Type B pancreatic cell (in vitro differentiated cells): ENCODE results near the gene PHC2. TPM values are rescaled to one million over a fixed set of nuclear protein-coding genes. Genes with fewer than 3 reads are reported as not detected.
"Not testable (repeated sequence)": the region's sequence is repeated elsewhere in the genome, so short reads cannot be mapped to it uniquely, and the experiment has no call there.

Experiments
- DNase-seq: peaks from one replicate; pipeline ENCODE4 v3.0.0; 2021; ENCODE audit warnings: mixed read lengths; ENCODE audit not compliant: unreplicated experiment; ENCODE audit errors: extremely low spot score
- H3K27ac Mint-ChIP-seq: 2 replicates; pipeline ENCODE4 v1.8.0; 2021; ENCODE audit warnings: mild to moderate bottlenecking, mixed read lengths
- H3K27me3 Mint-ChIP-seq: 2 replicates; pipeline ENCODE4 v1.8.0; 2021; ENCODE audit warnings: mixed read lengths
- H3K36me3 Mint-ChIP-seq: 2 replicates; pipeline ENCODE4 v1.8.0; 2021; ENCODE audit warnings: mixed read lengths
- H3K4me1 Mint-ChIP-seq: one replicate; pipeline ENCODE4 v1.8.0; 2021; ENCODE audit warnings: mixed read lengths; ENCODE audit not compliant: unreplicated experiment
- H3K4me3 Mint-ChIP-seq: 2 replicates; pipeline ENCODE4 v1.8.0; 2021; ENCODE audit warnings: mild to moderate bottlenecking, mixed read lengths
- H3K9me3 Mint-ChIP-seq: 2 replicates; pipeline ENCODE4 v1.8.0; 2021; ENCODE audit warnings: mixed read lengths
- total RNA-seq: library from RNA; stranded (reverse); gene quantifications from 2 replicates; pipeline ENCODE4 v1.2.1, GENCODE V29; 2021; ENCODE audit warnings: low replicate concordance
- TF ChIP-seq, protein P1 (sequence below): fragments of 200-600 bp; sonication (generic); conservative IDR thresholded peaks from 2 replicates; pipeline ENCODE4 v1.5.0; 2021; ENCODE audit warnings: antibody characterized with exemption, mild to moderate bottlenecking

PHC2 gene
- total RNA-seq, 1 donor from 2014 or later: 106 TPM

DNA sequence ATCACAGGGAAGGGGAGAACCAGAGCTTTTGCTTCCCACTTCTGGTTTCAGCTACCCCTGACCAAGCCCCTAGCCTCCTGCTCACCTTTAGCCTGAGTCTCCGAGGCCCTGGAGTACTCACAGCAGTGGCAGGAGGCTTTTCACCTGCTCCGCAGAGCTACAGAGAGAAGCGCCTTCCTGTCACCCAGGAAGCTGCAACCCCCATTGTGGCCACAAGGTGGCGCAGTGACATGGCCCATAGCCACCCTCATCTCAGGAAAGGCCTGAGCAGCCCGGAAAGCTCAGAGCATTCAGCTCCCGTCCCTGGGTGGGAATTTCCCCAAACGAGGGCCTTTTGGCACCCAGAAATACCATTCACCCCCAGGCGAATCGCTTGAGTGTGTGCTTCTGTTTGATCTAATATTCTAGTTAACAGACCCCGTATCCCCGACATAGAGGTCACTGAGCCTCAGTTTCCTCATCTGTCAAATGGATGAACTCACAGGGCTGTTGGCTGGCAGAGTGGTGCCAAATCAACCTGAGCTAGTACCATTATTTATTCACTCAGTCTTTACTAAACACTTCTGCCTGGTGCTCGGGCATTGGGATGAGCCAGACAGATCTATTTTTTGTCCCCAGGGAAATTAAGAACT lies 135.3 kb downstream of the PHC2 start:
- DNase-seq: peak; percentile 92
- no peak overlapping the region for H3K27ac Mint-ChIP-seq

DNA sequence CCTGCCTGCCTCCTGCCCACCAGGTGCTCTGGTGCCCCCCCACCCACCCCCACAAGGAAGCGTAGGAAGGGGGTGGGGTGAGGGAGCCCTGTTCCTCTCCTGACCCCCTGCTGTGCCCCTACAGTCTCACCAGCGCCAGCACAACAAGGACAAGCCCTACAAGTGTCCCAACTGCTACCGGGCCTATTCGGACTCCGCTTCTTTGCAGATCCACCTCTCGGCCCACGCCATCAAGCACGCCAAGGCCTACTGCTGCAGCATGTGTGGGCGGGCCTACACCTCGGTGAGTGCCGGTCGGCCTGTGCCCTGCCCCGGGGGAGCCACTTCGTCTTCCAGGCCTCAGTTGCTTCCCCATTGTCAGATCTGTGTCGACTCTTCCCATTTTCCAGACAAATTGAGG lies 135.9 kb downstream of the PHC2 start:
- DNase-seq: no peak
- H3K9me3 Mint-ChIP-seq: no peaks in the 10 kb centered on the region
- H3K27ac Mint-ChIP-seq: no peak overlapping the region
- no peaks in the 10 kb centered on the region for H3K27me3 Mint-ChIP-seq
- peaks cover 19% of the 10 kb centered on the region for H3K36me3 Mint-ChIP-seq
- no peak overlapping the region for H3K4me3 Mint-ChIP-seq
- peaks cover under 1% of the 10 kb centered on the region for H3K4me1 Mint-ChIP-seq
- TF ChIP-seq, protein P1, sequence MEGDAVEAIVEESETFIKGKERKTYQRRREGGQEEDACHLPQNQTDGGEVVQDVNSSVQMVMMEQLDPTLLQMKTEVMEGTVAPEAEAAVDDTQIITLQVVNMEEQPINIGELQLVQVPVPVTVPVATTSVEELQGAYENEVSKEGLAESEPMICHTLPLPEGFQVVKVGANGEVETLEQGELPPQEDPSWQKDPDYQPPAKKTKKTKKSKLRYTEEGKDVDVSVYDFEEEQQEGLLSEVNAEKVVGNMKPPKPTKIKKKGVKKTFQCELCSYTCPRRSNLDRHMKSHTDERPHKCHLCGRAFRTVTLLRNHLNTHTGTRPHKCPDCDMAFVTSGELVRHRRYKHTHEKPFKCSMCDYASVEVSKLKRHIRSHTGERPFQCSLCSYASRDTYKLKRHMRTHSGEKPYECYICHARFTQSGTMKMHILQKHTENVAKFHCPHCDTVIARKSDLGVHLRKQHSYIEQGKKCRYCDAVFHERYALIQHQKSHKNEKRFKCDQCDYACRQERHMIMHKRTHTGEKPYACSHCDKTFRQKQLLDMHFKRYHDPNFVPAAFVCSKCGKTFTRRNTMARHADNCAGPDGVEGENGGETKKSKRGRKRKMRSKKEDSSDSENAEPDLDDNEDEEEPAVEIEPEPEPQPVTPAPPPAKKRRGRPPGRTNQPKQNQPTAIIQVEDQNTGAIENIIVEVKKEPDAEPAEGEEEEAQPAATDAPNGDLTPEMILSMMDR: no peak

More for the DNA sequence above, 135.3 kb downstream of the PHC2 start:
- no peaks in the 10 kb centered on the region for H3K27me3 Mint-ChIP-seq
- H3K4me1 Mint-ChIP-seq: peaks cover 5% of the 10 kb centered on the region
- H3K36me3 Mint-ChIP-seq: peaks cover 24% of the 10 kb centered on the region
- TF ChIP-seq, protein P1: peak; percentile 96
- no peak overlapping the region for H3K4me3 Mint-ChIP-seq
- H3K9me3 Mint-ChIP-seq: no peaks in the 10 kb centered on the region

DNA sequence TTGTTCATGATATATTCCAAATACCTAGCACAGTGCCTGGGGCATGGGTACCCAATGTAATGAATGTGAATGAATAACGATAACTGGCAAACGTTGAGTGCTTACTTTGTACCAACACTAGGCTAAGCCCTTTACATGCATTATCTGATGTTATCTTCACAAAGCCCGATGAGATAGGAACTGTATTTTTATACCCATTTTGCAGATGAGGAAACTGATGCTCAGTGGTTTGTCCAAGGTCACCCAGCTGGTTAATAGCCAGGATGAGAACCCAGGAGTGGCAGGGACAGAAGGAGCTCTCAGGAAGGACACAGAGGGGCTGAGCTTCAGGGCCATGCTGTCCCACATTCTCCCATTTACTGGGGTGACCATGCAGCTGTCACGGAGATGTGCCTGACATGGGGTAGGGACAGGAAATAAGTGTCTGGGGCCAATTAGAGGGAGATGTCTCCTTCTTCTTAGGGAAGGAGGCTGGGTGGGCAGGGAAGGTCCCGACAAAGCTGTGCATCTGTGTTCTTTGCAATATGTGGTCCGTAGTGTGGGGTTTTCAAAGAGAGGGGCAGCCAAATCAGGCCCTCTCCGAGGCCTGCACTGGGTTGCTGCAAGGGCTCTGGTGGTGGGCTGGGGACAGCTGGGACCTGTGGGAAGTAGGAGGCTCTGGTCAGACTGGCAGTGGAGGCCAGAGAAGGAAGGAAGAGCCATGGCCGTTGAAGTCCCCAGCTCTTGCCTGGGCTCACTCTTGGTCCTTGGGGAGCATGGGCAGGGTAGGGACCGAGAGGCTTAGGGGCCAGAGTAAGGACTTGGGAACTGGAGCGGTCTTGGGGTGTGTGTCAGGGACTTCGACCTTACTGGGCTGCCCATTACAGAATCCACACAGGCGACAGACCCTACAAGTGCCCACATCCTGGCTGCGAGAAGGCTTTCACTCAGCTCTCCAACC lies 136.6 kb downstream of the PHC2 start:
- H3K27me3 Mint-ChIP-seq: no peaks in the 10 kb centered on the region
- peaks cover under 1% of the 10 kb centered on the region for H3K4me1 Mint-ChIP-seq
- DNase-seq: no peak
- peaks cover 24% of the 10 kb centered on the region for H3K36me3 Mint-ChIP-seq
- TF ChIP-seq, protein P1: no peak
- H3K27ac Mint-ChIP-seq: no peak overlapping the region
- no peak overlapping the region for H3K4me3 Mint-ChIP-seq
- H3K9me3 Mint-ChIP-seq: no peaks in the 10 kb centered on the region

DNA sequence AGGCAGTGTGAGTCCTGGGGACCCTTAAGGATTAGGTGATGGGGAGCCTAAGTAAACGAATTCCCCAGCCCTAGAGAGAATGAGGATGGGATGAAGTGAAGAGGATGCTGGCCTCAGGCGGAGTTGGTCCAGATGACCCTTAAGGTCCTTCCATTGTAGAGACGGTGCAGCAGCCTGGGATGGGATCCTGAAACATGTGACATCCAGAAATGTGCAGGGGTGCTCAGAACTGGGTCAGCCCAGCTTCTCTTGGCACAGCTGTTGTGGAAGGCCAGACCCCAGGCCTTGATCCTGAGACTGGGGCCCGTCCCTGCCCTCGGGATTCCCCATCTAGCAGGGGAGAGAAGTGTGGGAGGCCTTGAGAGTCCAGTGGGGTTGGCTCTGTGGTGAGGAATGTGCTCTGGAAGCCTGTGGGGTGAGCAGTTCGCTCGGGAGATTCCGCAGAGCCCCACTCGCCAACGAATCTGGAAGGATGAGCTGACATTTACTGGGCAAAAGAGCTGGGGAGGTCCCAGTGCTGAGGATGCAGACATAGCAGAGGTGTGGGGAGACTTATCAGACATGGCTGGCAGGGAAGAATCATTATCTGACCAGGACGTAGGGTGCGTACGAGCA lies 138.1 kb downstream of the PHC2 start:
- H3K27ac Mint-ChIP-seq: no peak overlapping the region
- H3K36me3 Mint-ChIP-seq: peaks cover 27% of the 10 kb centered on the region
- no peak for DNase-seq
- H3K9me3 Mint-ChIP-seq: no peaks in the 10 kb centered on the region
- H3K27me3 Mint-ChIP-seq: no peaks in the 10 kb centered on the region
- no peak overlapping the region for H3K4me3 Mint-ChIP-seq
- TF ChIP-seq, protein P1: no peak
- peaks cover 6% of the 10 kb centered on the region for H3K4me1 Mint-ChIP-seq

DNA sequence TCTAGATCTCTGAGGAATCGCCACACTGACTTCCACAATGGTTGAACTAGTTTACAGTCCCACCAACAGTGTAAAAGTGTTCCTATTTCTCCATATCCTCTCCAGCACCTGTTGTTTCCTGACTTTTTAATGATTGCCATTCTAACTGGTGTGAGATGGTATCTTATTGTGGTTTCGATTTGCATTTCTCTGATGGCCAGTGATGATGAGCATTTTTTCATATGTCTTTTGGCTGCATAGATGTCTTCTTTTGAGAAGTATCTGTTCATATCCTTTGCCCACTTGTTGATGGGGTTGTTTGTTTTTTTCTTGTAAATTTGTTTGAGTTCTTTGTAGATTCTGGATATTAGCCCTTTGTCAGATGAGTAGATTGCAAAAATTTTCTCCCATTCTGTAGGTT lies 140.3 kb downstream of the PHC2 start:
- not testable (repeated sequence) for H3K4me3 Mint-ChIP-seq, H3K4me1 Mint-ChIP-seq, H3K27ac Mint-ChIP-seq, H3K27me3 Mint-ChIP-seq, DNase-seq, H3K9me3 Mint-ChIP-seq
- peaks cover 27% of the 10 kb centered on the region for H3K36me3 Mint-ChIP-seq

DNA sequence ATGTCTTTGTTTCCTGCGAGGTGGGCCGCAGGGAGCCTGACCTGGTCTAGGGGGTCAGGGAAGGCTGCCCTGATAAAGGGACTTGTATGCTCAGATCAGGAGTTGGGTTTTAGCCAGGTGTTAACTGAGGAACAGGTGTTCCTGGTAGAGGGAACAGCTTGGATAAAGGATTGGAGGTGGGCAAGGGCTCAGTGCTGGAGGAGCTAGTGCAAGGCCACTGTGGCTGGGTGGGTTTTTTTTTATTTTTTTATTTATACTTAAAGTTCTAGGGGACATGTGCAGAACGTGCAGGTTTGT lies 141.1 kb downstream of the PHC2 start:
- Mint-ChIP-seq H3K27me3 (no peaks in the 10 kb centered on the region), H3K9me3 (no peaks in the 10 kb centered on the region), H3K4me3 (no peak overlapping the region), H3K4me1 (peaks cover 9% of the 10 kb centered on the region), H3K36me3 (peaks cover 23% of the 10 kb centered on the region), H3K27ac (peak overlapping the region; percentile 41)
- TF ChIP-seq, protein P1: no peak
- DNase-seq: no peak
